HEK293 (cell line): ENCODE results near the gene ANKRD23.

ENCODE experiments used
- CTCF ChIA-PET: fragments of 350-600 bp; formaldehyde crosslinking; extraction: SDS; loops from one replicate; lab custom pipeline; 2021; ENCODE audit warnings: antibody characterized with exemption; lab: Yijun Ruan, JAX
- POLR2A ChIA-PET: fragments of 300-600 bp; formaldehyde crosslinking; extraction: SDS; loops from one replicate; lab custom pipeline; 2020; ENCODE audit warnings: antibody characterized with exemption, inconsistent platforms; lab: Yijun Ruan, JAX
- H3K27ac ChIP-seq: fragments of 200-500 bp; sonication (Bioruptor generic); 2 replicates; pipeline ENCODE4 v1.5.1; 2014; ENCODE audit warnings: low read depth, low read length, control low read depth, inconsistent platforms; ENCODE audit errors: extremely low read depth
- H3K36me3 ChIP-seq, 2 experiments: fragments of 200-500 bp in 1 of 2; sonication (Bioruptor generic) in 1 of 2; 1 replicate in 1 of 2; 2 replicates in 1 of 2; pipeline ENCODE4 v1.5.1; 2014 to 2017; ENCODE audit warnings: inconsistent platforms in 2 of 2, low read length in 2 of 2; ENCODE audit not compliant: control insufficient read depth in 2 of 2, insufficient read depth in 1 of 2
- H3K4me1 ChIP-seq: fragments of 200-500 bp; sonication (Bioruptor generic); 2 replicates; pipeline ENCODE4 v1.5.1; 2014; ENCODE audit warnings: mild to moderate bottlenecking, low read length, inconsistent platforms; ENCODE audit not compliant: control insufficient read depth, insufficient read depth
- H3K4me3 ChIP-seq: 2 replicates; pipeline ENCODE4 v1.5.1; 2011; ENCODE audit warnings: low read depth, mild to moderate bottlenecking, control low read depth, low read length, moderate library complexity
- H3K9me3 ChIP-seq: fragments of 200-500 bp; sonication (Bioruptor generic); 2 replicates; pipeline ENCODE4 v1.5.1; 2014; ENCODE audit warnings: low read depth, low read length, inconsistent platforms; ENCODE audit not compliant: control insufficient read depth, insufficient read depth
- CTCF ChIP-seq: fragments of 450-650 bp; formaldehyde crosslinking; IDR thresholded peaks from 2 replicates; pipeline ENCODE4 v1.5.1; 2016; ENCODE audit warnings: missing biosample characterization, missing genetic modification characterization
- GFI1B ChIP-seq: fragments of 450-650 bp; formaldehyde crosslinking; IDR thresholded peaks from 2 replicates; pipeline ENCODE4 v1.5.1; 2016; ENCODE audit warnings: missing biosample characterization, missing genetic modification characterization
- GLIS1 ChIP-seq: fragments of 450-650 bp; formaldehyde crosslinking; IDR thresholded peaks from 2 replicates; pipeline ENCODE4 v1.5.1; 2016; ENCODE audit warnings: missing biosample characterization, missing genetic modification characterization
- GLIS2 ChIP-seq: fragments of 450-650 bp; formaldehyde crosslinking; IDR thresholded peaks from 2 replicates; pipeline ENCODE4 v1.5.1; 2016; ENCODE audit warnings: missing biosample characterization, missing genetic modification characterization
- PBX3 ChIP-seq: sonication (generic); formaldehyde crosslinking; IDR thresholded peaks from 2 replicates; pipeline ENCODE4 v1.8.1; 2022; ENCODE audit warnings: mild to moderate bottlenecking, moderate library complexity, missing genetic modification reagents
- PRDM10 ChIP-seq: fragments of 450-650 bp; formaldehyde crosslinking; IDR thresholded peaks from 2 replicates; pipeline ENCODE4 v1.5.1; 2016; ENCODE audit warnings: missing biosample characterization, missing genetic modification characterization
- RBAK ChIP-seq: fragments of 450-650 bp; formaldehyde crosslinking; IDR thresholded peaks from 2 replicates; pipeline ENCODE4 v1.5.1; 2016; ENCODE audit warnings: missing biosample characterization, missing genetic modification characterization
- ZBTB17 ChIP-seq: fragments of 450-650 bp; formaldehyde crosslinking; IDR thresholded peaks from 2 replicates; pipeline ENCODE4 v1.5.1; 2016; ENCODE audit warnings: missing biosample characterization, missing genetic modification characterization
- ZBTB7A ChIP-seq: fragments of 450-650 bp; formaldehyde crosslinking; IDR thresholded peaks from 2 replicates; pipeline ENCODE4 v1.5.1; 2016; ENCODE audit warnings: low read depth, missing biosample characterization, missing genetic modification characterization
- ZFP41 ChIP-seq: fragments of 450-650 bp; formaldehyde crosslinking; IDR thresholded peaks from 2 replicates; pipeline ENCODE4 v1.5.1; 2016; ENCODE audit warnings: missing biosample characterization, missing genetic modification characterization, borderline replicate concordance
- ZNF169 ChIP-seq: fragments of 450-650 bp; formaldehyde crosslinking; IDR thresholded peaks from 2 replicates; pipeline ENCODE4 v1.5.1; 2016; ENCODE audit warnings: missing biosample characterization, missing genetic modification characterization
- ZNF2 ChIP-seq: fragments of 450-650 bp; formaldehyde crosslinking; IDR thresholded peaks from 2 replicates; pipeline ENCODE4 v1.5.1; 2016; ENCODE audit warnings: missing biosample characterization, missing genetic modification characterization
- ZNF600 ChIP-seq: fragments of 450-650 bp; formaldehyde crosslinking; IDR thresholded peaks from 2 replicates; pipeline ENCODE4 v1.5.1; 2016; ENCODE audit warnings: missing biosample characterization, missing genetic modification characterization
- ZNF626 ChIP-seq: fragments of 450-650 bp; sonication (Bioruptor Pico); formaldehyde crosslinking; IDR thresholded peaks from 2 replicates; pipeline ENCODE4 v1.5.1; 2018; ENCODE audit warnings: missing biosample characterization, missing genetic modification characterization, inconsistent platforms
- ZNF677 ChIP-seq: fragments of 450-650 bp; IDR thresholded peaks from 2 replicates; pipeline ENCODE4 v1.5.0; 2018; ENCODE audit warnings: missing biosample characterization, mild to moderate bottlenecking, missing genetic modification characterization, moderate library complexity

The ANKRD23 gene

GRCh38 chr2:96801005-96801785 is 42.6 kb downstream of the ANKRD23 start (continued):
- TF ChIP-seq PRDM10 (tag by site-specific recombination) (0 out of 2 replicates have a peak, but pooled peaks have one; percentile 15), ZNF677 (tag by site-specific recombination) (no peak), PBX3 (CRISPR knock-in tag) (0 out of 2 replicates have a peak, but pooled peaks have one; percentile 68), GFI1B (no peak), GLIS1 (tag by site-specific recombination) (peak; percentile 100), ZNF2 (peak; percentile 96), ZBTB17 (tag by site-specific recombination) (peak; percentile 57), GLIS2 (peak; percentile 68), ZFP41 (no peak), CTCF (tag by site-specific recombination) (peak; percentile 87), ZBTB7A (tag by site-specific recombination) (no peak), ZNF169 (tag by site-specific recombination) (no peak), RBAK (tag by site-specific recombination) (no peak)

- POLR2A ChIA-PET = interaction anchor here (0.6 to 1.8 kb wide), 2 partner anchors 22 to 40 kb away, joined by 3 to 6 read pairs; partner anchors contain the start of gene CNNM4
- TF ChIP-seq ZNF626 (tag by site-specific recombination) (no peak), ZNF600 (tag by site-specific recombination) (0 out of 2 replicates have a peak, but pooled peaks have one; percentile 19)
Measured at GRCh38 chr2:96800061-96801004, 43.5 kb downstream of the ANKRD23 start.

More at GRCh38 chr2:96800061-96801004, 43.5 kb downstream of the ANKRD23 start:
- CTCF ChIA-PET = interaction anchor here (0.5 to 2.4 kb wide), 15 partner anchors 9 to 221 kb away, joined by 3 to 21 read pairs (median 4); partner anchors contain the start of genes ANKRD39 and KANSL3
- Histone ChIP-seq H3K27ac (no peak overlapping the region), H3K4me1 (no peaks in the 10 kb centered on the region), H3K9me3 (no peaks in the 10 kb centered on the region), H3K36me3 (peaks cover 15 to 59% of the 10 kb centered on the region in 2 experiments; a peak in 2 of 3 replicates), H3K4me3 (no peak overlapping the region)
